Measurements from ENCODE around the gene ASH1L. TPM values are rescaled to one million over a fixed set of nuclear protein-coding genes. Genes with fewer than 3 reads are reported as not detected.
"Not testable (repeated sequence)": the region's sequence is repeated elsewhere in the genome, so short reads cannot be mapped to it uniquely, and the experiment has no call there.

Gene ASH1L
- total RNA-seq, 1 donor: 44.8 TPM

DNA sequence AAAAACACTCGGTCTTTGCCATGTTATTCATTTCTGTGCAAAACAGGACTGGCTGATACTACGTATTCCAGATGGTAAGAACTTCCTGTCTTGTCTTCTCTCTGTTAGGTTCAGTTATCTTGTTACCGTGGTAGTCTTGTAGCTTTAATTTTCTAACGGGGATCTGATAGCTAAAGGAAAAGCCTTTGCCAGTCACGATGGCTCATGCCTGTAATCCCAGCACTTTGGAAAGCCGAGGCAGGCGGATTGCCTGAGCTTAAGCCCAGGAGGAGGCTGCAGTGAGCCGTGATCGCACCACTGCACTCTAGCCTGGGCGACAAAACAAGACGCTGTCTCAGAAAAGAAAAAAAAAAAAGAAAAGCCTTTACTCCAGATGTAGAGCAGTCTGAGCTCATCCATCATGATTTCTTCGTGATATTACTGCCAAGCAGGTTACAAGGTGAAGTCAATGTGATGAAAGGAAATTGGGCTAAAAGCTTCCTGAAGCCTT, 36.3 kb upstream of the ASH1L start:
- peak overlapping the region; percentile 18 for H3K4me3 ChIP-seq (ENCODE audit: low read depth, low read length)
- DNase-seq (ENCODE audit: low read depth): peak; percentile 53
- TF ChIP-seq, protein P1, sequence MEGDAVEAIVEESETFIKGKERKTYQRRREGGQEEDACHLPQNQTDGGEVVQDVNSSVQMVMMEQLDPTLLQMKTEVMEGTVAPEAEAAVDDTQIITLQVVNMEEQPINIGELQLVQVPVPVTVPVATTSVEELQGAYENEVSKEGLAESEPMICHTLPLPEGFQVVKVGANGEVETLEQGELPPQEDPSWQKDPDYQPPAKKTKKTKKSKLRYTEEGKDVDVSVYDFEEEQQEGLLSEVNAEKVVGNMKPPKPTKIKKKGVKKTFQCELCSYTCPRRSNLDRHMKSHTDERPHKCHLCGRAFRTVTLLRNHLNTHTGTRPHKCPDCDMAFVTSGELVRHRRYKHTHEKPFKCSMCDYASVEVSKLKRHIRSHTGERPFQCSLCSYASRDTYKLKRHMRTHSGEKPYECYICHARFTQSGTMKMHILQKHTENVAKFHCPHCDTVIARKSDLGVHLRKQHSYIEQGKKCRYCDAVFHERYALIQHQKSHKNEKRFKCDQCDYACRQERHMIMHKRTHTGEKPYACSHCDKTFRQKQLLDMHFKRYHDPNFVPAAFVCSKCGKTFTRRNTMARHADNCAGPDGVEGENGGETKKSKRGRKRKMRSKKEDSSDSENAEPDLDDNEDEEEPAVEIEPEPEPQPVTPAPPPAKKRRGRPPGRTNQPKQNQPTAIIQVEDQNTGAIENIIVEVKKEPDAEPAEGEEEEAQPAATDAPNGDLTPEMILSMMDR (IDR thresholded peaks at IDR 0.05; ENCODE audit: insufficient read depth, low read length): no peak

DNA sequence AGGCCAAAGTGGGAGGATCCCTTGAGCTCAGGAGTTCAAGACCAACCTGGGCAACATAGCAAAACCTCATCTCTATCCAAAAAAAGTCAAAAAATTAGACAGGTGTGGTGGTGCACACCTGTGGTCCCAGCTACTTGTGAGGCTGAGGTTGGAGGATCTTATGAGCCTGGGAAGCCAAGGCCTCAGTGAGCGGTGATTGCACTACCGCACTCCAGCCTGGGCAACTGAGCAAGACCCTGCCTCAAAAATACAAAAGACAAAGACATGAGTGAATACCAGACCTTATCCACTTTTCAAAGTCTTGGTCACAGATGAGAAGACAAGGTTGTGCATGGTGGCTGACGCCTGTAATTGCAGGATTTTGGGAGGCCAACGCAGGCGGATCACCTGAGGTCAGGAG, 34.3 kb upstream of the ASH1L start:
- TF ChIP-seq, protein P1 (IDR thresholded peaks at IDR 0.05; ENCODE audit: insufficient read depth, low read length): no peak
- DNase-seq (ENCODE audit: low read depth): no peak
- no peak overlapping the region for H3K4me3 ChIP-seq (ENCODE audit: low read depth, low read length)

DNA sequence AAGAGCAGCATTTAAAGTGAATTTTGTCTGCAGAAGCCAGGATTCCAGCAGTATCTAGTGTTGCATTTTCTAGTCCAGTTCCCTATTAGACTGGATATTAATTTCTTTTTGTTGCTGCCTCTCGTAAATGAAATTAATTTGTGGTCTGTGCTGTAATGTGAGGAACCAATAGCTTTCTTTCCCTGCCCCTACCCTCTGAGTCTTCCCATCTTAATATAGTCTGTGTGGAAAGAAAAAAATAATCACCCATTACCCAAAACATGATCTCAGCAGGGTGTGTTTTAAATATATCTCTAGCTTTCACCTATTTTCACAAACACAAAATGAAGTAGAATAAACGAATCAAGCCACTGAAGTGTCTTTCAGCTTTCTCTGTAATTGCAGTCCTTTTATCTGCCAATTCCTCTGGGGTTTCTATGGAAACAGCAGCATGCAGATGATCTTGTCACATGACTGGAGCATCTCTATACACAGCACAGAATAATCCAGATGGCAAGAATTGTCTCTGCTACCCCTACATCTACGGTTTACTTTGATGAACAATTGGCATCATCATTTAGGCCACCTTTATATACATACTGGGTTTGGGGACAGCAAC, 33.4 kb upstream of the ASH1L start:
- not testable (repeated sequence) for DNase-seq (ENCODE audit: low read depth); H3K4me3 ChIP-seq (ENCODE audit: low read depth, low read length)

DNA sequence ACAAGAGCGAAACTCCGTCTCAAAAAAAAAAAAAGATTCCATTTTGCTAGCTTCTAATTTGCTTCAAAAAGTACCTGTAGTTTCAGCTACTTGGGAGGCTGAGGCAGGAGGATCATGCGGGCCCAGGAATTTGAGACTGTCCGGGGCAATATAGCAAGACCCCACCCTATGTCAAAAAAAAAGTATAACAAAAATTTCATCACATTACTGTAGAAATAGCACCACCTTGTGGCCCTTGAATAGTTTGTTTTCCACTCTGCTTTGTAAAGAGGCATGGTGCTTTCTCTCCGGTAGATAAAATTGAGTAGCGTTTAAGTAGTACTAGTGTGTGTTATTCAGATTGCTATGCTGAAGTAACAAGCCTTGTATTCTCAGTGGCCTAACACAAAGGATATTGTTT, 29.2 kb upstream of the ASH1L start:
- no peak overlapping the region for H3K4me3 ChIP-seq (ENCODE audit: low read depth, low read length)
- DNase-seq (ENCODE audit: low read depth): peak; percentile 84
- TF ChIP-seq, protein P1 (IDR thresholded peaks at IDR 0.05; ENCODE audit: insufficient read depth, low read length): peak; percentile 48

DNA sequence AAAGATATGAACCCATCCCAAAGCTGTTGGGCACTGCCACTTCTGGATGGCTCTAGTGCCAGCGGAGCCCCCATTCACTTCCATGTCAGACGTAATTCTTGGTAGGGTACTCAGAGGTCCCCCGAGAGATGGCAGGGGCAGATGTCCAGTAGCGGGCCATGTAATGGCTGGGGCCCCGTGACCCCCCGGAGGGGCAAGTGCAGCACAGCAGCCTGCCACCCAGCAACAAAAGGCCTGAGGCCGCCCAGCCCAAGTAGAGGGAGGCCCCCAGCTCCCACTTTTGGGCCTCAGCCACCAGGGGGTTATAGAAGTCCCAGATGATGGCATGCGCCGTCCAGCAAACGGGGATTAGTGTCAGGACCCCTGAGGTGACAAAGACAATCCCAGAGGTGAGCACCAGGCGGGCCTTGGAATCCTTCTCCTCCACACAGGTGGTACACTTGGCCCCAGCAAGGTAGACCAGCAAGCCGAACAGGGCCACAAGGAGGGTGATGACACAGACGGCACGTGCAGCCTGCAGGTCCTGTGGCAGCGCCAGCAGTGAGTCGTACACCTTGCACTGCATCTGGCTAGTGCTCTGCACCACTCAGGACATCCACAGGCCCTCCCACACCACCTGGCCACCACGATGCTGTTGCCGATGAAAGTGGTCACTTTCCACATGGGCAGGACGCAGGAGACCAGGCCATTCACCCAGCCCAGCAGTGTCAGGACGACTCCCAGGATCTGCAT, 28.1 kb upstream of the ASH1L start:
- H3K4me3 ChIP-seq (ENCODE audit: low read depth, low read length); DNase-seq (ENCODE audit: low read depth): not testable (repeated sequence)

DNA sequence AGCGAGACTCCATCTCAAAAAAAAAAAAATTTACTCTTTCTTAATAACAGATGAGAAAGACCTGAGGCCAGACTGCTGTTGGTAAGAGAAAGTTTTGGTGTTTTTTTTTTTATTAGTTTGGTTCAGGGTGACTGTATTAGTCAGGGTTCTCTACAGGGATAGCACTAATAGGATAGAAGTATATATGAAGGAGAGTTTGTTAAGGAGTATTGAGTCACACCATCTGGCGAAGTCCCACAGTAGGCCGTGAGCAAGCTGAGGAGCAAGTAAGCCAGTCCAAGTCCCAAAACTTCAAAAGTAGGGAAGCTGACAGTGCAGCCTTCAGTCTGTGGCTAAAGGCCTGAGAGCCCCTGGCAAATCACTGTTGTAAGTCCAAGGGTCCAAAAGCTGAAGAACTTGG, 26.7 kb upstream of the ASH1L start:
- peak; percentile 29 for DNase-seq (ENCODE audit: low read depth)

DNA sequence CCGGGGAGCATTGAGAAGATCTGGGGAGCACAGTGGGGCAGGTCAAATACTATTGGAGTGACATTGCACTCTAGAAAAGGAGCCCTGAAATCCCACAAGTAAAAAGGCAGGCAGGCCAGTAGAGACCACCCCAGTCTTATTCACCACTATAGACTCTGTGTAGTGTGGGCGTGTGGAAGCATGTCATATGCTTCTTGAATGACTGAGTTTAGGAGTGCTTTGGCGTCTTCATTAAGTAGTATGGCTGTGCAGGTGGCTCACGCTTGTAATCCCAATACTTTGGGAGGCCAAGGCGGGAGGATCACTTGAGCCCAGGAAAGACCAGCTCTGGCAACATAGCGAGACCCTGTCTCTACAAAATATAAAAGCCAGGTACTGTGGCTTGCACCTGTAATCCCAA, 21.2 kb upstream of the ASH1L start:
- not testable (repeated sequence) for DNase-seq (ENCODE audit: low read depth)

More for the DNA sequence above, 26.7 kb upstream of the ASH1L start:
- not testable (repeated sequence) for H3K4me3 ChIP-seq (ENCODE audit: low read depth, low read length)

DNA sequence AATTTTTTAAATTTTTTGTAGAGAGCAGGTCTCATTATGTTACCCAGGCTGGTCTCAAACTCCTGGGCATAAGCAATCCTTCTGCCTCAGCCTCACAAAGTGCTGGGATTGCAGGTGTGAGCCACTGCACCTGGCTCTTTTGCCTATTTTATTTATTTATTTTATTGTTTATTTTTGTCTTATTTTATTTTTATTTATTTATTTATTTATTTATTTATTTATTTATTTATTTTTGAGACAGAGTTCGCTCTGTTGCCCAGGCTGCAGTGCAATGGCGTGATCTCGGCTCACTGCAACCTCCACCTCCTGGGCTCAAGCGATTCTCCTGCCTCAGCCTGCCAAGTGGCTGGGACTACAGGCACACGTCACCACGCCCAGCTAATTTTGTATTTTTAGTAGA, 13.0 kb upstream of the ASH1L start:
- not testable (repeated sequence) for DNase-seq (ENCODE audit: low read depth); H3K4me3 ChIP-seq (ENCODE audit: low read depth, low read length)

More for the DNA sequence above, 21.2 kb upstream of the ASH1L start:
- not testable (repeated sequence) for H3K4me3 ChIP-seq (ENCODE audit: low read depth, low read length)

DNA sequence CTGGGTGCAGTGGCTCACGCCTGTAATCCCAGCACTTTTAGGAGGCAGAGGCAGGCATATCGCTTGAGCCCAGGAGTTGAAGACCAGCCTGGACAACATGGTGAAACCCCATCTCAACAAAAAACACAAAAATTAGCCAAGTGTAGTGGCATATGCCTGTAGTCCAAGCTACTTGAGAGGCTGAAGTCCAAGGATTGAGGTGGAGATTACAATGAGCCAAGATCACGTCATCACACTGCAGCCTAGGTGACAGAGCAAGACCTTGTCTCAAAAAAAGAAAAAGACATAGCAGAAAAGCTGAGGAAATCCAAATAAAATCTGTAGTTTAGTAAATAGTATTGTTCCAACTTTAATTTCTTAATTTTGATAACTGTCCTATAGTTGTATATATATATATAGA, 11.5 kb upstream of the ASH1L start:
- no peak for DNase-seq (ENCODE audit: low read depth)
- H3K4me3 ChIP-seq (ENCODE audit: low read depth, low read length): no peak overlapping the region
- TF ChIP-seq, protein P1 (IDR thresholded peaks at IDR 0.05; ENCODE audit: insufficient read depth, low read length): no peak

All from fibroblast of the aortic adventitia (primary cell).